GM23338 (cell line): Measurements from ENCODE around the gene TOMM20L. TPM values are rescaled to one million over a fixed set of nuclear protein-coding genes. Genes with fewer than 3 reads are reported as not detected.

Experiments
- ATAC-seq: fragments of 200-7000 bp; cut with Tn5 transposase; 3 replicates; pipeline ENCODE4 v1.9.1; 2020
- DNase-seq: peaks from one replicate; pipeline ENCODE4 v3.0.0-alpha.2; 2015; ENCODE audit warnings: low spot score
- H2AFZ ChIP-seq: fragments of 200-600 bp; sonication (generic); 2 replicates; pipeline ENCODE4 v1.8.0; 2016; ENCODE audit warnings: antibody characterized with exemption, mild to moderate bottlenecking, moderate library complexity
- H3F3A ChIP-seq: fragments of 200-600 bp; sonication (generic); replicated peaks from 2 replicates; pipeline ENCODE4 v1.8.0; 2017; ENCODE audit warnings: antibody characterized with exemption, mixed run types, low read depth
- H3K27ac ChIP-seq: fragments of 200-600 bp; sonication (generic); 2 replicates; pipeline ENCODE4 v1.6.1; 2016; ENCODE audit warnings: low read depth
- H3K27me3 ChIP-seq: fragments of 200-600 bp; sonication (generic); 2 replicates; pipeline ENCODE4 v1.8.0; 2016; ENCODE audit warnings: mild to moderate bottlenecking, mixed run types, moderate library complexity; ENCODE audit not compliant: insufficient read depth
- H3K36me3 ChIP-seq: fragments of 200-600 bp; sonication (generic); 2 replicates; pipeline ENCODE4 v1.8.0; 2016; ENCODE audit warnings: mild to moderate bottlenecking; ENCODE audit not compliant: insufficient read depth
- H3K4me1 ChIP-seq: fragments of 200-600 bp; sonication (generic); 2 replicates; pipeline ENCODE4 v1.8.0; 2016; ENCODE audit warnings: mild to moderate bottlenecking, moderate library complexity; ENCODE audit not compliant: insufficient read depth
- H3K4me2 ChIP-seq: fragments of 200-600 bp; sonication (generic); 2 replicates; pipeline ENCODE4 v1.7.1; 2017; ENCODE audit warnings: mixed run types
- H3K4me3 ChIP-seq: fragments of 200-600 bp; sonication (generic); 2 replicates; pipeline ENCODE4 v1.6.1; 2016; ENCODE audit warnings: mixed run types
- H3K79me2 ChIP-seq: fragments of 200-600 bp; sonication (generic); replicated peaks from 2 replicates; pipeline ENCODE4 v1.8.0; 2017; ENCODE audit warnings: mild to moderate bottlenecking; ENCODE audit not compliant: insufficient read depth
- H3K9me2 ChIP-seq: fragments of 200-600 bp; sonication (generic); 2 replicates; pipeline ENCODE4 v1.8.0; 2017; ENCODE audit not compliant: insufficient read depth
- H4K20me1 ChIP-seq: fragments of 200-600 bp; sonication (generic); replicated peaks from 2 replicates; pipeline ENCODE4 v1.8.0; 2017; ENCODE audit warnings: mild to moderate bottlenecking; ENCODE audit not compliant: insufficient read depth
- H3K27ac Mint-ChIP-seq: 2 replicates; pipeline ENCODE4 v1.8.0; 2020; ENCODE audit warnings: inconsistent platforms, mild to moderate bottlenecking, moderate library complexity, mixed read lengths
- H3K27me3 Mint-ChIP-seq: 3 replicates; pipeline ENCODE4 v1.8.0; 2022; ENCODE audit warnings: low read depth, mild to moderate bottlenecking, moderate library complexity, mixed read lengths, inconsistent platforms; ENCODE audit not compliant: insufficient read depth, poor library complexity
- H3K36me3 Mint-ChIP-seq: 3 replicates; pipeline ENCODE4 v1.8.0; 2021; ENCODE audit warnings: low read depth, mild to moderate bottlenecking, inconsistent platforms, moderate library complexity, mixed read lengths
- H3K4me1 Mint-ChIP-seq: 3 replicates; pipeline ENCODE4 v1.8.0; 2020; ENCODE audit warnings: mild to moderate bottlenecking, inconsistent platforms, mixed read lengths
- H3K4me3 Mint-ChIP-seq: 3 replicates; pipeline ENCODE4 v1.8.0; 2021; ENCODE audit warnings: moderate library complexity, mild to moderate bottlenecking, inconsistent platforms, mixed read lengths
- H3K9me3 Mint-ChIP-seq: 3 replicates; pipeline ENCODE4 v1.8.0; 2020; ENCODE audit warnings: moderate library complexity, mild to moderate bottlenecking, inconsistent platforms, mixed read lengths
- polyA plus RNA-seq: library from polyadenylated mRNA; unstranded; fragments of >200 nt; fragmentation: Nextera tagmentation; extraction: Ambion mirVana; gene quantifications from 2 replicates; pipeline ENCODE4 v1.2.1, GENCODE V29; 2016
- small RNA-seq: library from RNA; depleted of rRNA; stranded (forward); fragments of <200 nt; gene quantifications from one replicate; pipeline ENCODE3, GENCODE V24; 2014; ENCODE audit warnings: low replicate concordance
- total RNA-seq: library from RNA; depleted of rRNA; stranded (reverse); fragments of >200 nt; shearing (Covaris generic); gene quantifications from 2 replicates; pipeline ENCODE4 v1.2.3, GENCODE V29; 2014; rRNA removed
- TF ChIP-seq, protein P1 (sequence below): IDR thresholded peaks from 2 replicates; pipeline ENCODE4 v1.6.1; 2016; ENCODE audit warnings: antibody characterized with exemption

TOMM20L gene
- total and polyA plus RNA-seq, 2 experiments from 2014 or later: not detected

DNA sequence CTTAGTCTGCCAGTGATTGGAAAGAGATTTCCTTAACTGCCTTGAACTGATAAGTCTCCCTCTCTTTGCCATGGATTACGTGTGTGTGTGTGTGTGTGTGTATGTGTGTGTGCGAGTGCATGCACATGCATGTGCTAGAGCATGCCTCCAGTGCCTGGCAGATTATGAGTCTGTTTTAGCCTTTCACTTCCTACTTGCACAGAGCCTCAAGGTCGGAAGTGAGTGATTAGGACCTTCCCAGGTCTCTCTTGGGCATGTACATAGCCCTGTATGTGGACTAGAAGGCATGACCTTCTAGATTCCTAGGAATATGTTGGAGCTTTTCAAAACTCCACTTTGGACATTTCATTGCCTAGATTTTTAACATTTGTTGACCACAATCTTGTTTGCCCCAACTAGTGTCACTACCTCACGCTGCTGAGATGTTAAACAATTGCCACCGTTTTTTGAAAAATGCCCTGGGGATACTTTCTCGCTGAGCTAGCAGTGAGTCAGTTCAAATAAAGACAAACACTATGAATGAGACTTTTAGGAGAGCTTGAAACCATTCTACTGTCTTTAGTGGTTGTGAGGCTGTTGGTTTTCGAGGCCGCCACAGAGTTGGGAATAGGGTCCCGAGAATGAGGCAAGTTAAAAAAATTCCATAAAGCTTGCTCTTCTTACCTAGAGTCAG is 60.0 kb downstream of the TOMM20L start:
- no peaks in the 10 kb centered on the region for H4K20me1 ChIP-seq
- H3K4me1 ChIP-seq: no peaks in the 10 kb centered on the region
- H2AFZ ChIP-seq: no peak overlapping the region
- no peak for DNase-seq
- H3K36me3 Mint-ChIP-seq: peaks cover 23% of the 10 kb centered on the region
- no peaks in the 10 kb centered on the region for H3K4me1 Mint-ChIP-seq
- no peak for ATAC-seq
- H3K4me3 ChIP-seq: no peak overlapping the region
- H3K27ac Mint-ChIP-seq: no peak overlapping the region
- peaks cover 4% of the 10 kb centered on the region; the same call in 1 of the 2 replicates for H3K36me3 ChIP-seq
- H3K4me3 Mint-ChIP-seq: no peak overlapping the region
- H3K27me3 ChIP-seq: no peaks in the 10 kb centered on the region
- no peaks in the 10 kb centered on the region for H3F3A ChIP-seq
- TF ChIP-seq, protein P1, sequence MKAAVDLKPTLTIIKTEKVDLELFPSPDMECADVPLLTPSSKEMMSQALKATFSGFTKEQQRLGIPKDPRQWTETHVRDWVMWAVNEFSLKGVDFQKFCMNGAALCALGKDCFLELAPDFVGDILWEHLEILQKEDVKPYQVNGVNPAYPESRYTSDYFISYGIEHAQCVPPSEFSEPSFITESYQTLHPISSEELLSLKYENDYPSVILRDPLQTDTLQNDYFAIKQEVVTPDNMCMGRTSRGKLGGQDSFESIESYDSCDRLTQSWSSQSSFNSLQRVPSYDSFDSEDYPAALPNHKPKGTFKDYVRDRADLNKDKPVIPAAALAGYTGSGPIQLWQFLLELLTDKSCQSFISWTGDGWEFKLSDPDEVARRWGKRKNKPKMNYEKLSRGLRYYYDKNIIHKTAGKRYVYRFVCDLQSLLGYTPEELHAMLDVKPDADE: no peak
- H3K27me3 Mint-ChIP-seq: peaks cover 4% of the 10 kb centered on the region
- H3K27ac ChIP-seq: no peak overlapping the region
- no peaks in the 10 kb centered on the region for H3K79me2 ChIP-seq
- no peaks in the 10 kb centered on the region for H3K9me2 ChIP-seq
- no peaks in the 10 kb centered on the region for H3K9me3 Mint-ChIP-seq
- no peak overlapping the region for H3K4me2 ChIP-seq

Small RNAs within 50 kb of the gene (small RNA-seq; reads per million reads assigned to genes)
- gene RF00019: not detected

Other genes with a start within 250 kb of the TOMM20L start
- 20.2 and 30.8 TPM in 2 replicates for gene ARMH4, start 243.7 kb upstream of the TOMM20L start, total RNA-seq
- gene ARMH4, start 243.7 kb upstream of the TOMM20L start, polyA plus RNA-seq: 13.9 and 15.5 TPM in 2 replicates
- 30.8 and 48.7 TPM in 2 replicates for gene ACTR10, start 195.8 kb upstream of the TOMM20L start, total RNA-seq
- gene ACTR10, start 195.8 kb upstream of the TOMM20L start, polyA plus RNA-seq: 50.2 and 51.3 TPM in 2 replicates
- gene PSMA3, start 151.1 kb upstream of the TOMM20L start, total RNA-seq: 184 and 249 TPM in 2 replicates
- 677 and 691 TPM in 2 replicates for gene PSMA3, start 151.1 kb upstream of the TOMM20L start, polyA plus RNA-seq
- gene ARID4A, start 97.4 kb upstream of the TOMM20L start, total RNA-seq: 9.1 and 14.1 TPM in 2 replicates
- gene ARID4A, start 97.4 kb upstream of the TOMM20L start, polyA plus RNA-seq: 10.8 and 25.4 TPM in 2 replicates
- 40.3 and 101 TPM in 2 replicates for gene TIMM9, start 31.6 kb downstream of the TOMM20L start, total RNA-seq
- gene TIMM9, start 31.6 kb downstream of the TOMM20L start, polyA plus RNA-seq: 124 and 146 TPM in 2 replicates
- 23.7 and 26.0 TPM in 2 replicates for gene KIAA0586, start 31.8 kb downstream of the TOMM20L start, total RNA-seq
- gene KIAA0586, start 31.8 kb downstream of the TOMM20L start, polyA plus RNA-seq: 15.3 and 22.2 TPM in 2 replicates
- 23.6 and 26.6 TPM in 2 replicates for gene DACT1, start 242.0 kb downstream of the TOMM20L start, total RNA-seq
- 5.1 and 5.7 TPM in 2 replicates for gene DACT1, start 242.0 kb downstream of the TOMM20L start, polyA plus RNA-seq